A549 (cell line): ENCODE measurements around the gene MRFAP1L1. TPM values are rescaled to one million over a fixed set of nuclear protein-coding genes. Genes with fewer than 3 reads are reported as not detected.

Experiments used
- ATAC-seq, 2 experiments: fragments of 200-7000 bp in 1 of 2; fragments of >200 bp in 1 of 2; cut with Nextera tagmentation in 1 of 2; cut with Tn5 transposase in 1 of 2; 3 replicates each; pipeline versions ENCODE4 v1.8.0 to v1.9.1; 2018 to 2020; ENCODE audit warnings: mild to moderate bottlenecking in 1 of 2, moderate library complexity in 1 of 2
- CTCF ChIA-PET: fragments of 300-600 bp; sonication (Branson Sonifier 250); formaldehyde crosslinking; extraction: SDS; loops from one replicate; lab custom pipeline; 2021; ENCODE audit warnings: antibody characterized with exemption, inconsistent platforms; lab: Yijun Ruan, JAX
- POLR2A ChIA-PET: fragments of 350-600 bp; formaldehyde crosslinking; extraction: SDS; loops from one replicate; lab custom pipeline; 2021; ENCODE audit warnings: antibody characterized with exemption, inconsistent platforms; lab: Yijun Ruan, JAX
- DNase-seq, 2 experiments: peaks; one replicate each; pipeline versions ENCODE4 v3.0.0 to v3.0.0-alpha.2; 2011 to 2016; ENCODE audit warnings: low read depth in 1 of 2, low spot score in 1 of 2
- FAIRE-seq: peaks from 2 replicates; lab custom pipeline; 2011; peaks lifted over from hg19 to GRCh38; lab: Jason Lieb, UNC
- H3K27ac ChIP-seq, 2 experiments: fragments of >200 bp; sonication (Bioruptor Twin); formaldehyde crosslinking; 3 replicates each; pipeline ENCODE4 v1.5.1; 2016 to 2017
- H3K4me1 ChIP-seq: fragments of >200 bp; sonication (Bioruptor Twin); formaldehyde crosslinking; 3 replicates; pipeline ENCODE4 v1.6.1; 2016
- H3K4me2 ChIP-seq: fragments of >200 bp; sonication (Bioruptor Twin); formaldehyde crosslinking; 3 replicates; pipeline ENCODE4 v1.6.1; 2016
- H3K4me3 ChIP-seq: fragments of >200 bp; sonication (Bioruptor Twin); formaldehyde crosslinking; 3 replicates; pipeline ENCODE4 v1.5.1; 2016
- H3K9me3 ChIP-seq: fragments of >200 bp; sonication (Bioruptor Twin); formaldehyde crosslinking; 3 replicates; pipeline ENCODE4 v1.6.1; 2016
- CBX8 ChIP-seq: fragments of 200-600 bp; sonication (generic); IDR thresholded peaks from 2 replicates; pipeline ENCODE4 v1.6.1; 2016
- CEBPB ChIP-seq, 2 experiments: fragments of >200 bp in 1 of 2; sonication (Bioruptor Twin) in 1 of 2; formaldehyde crosslinking in 1 of 2; IDR thresholded peaks; 2 replicates each; pipeline ENCODE4 v1.6.1; 2012 to 2016
- CHD4 ChIP-seq: fragments of 200-600 bp; sonication (generic); IDR thresholded peaks from 2 replicates; pipeline ENCODE4 v1.6.1; 2016; ENCODE audit warnings: antibody characterized with exemption, mild to moderate bottlenecking, borderline replicate concordance
- CTCF ChIP-seq: fragments of >200 bp; sonication (Bioruptor Twin); formaldehyde crosslinking; IDR thresholded peaks from 3 replicates; pipeline ENCODE4 v1.5.1; 2016
- EHF ChIP-seq: fragments of 250-450 bp; sonication (Bioruptor Pico); IDR thresholded peaks from 2 replicates; pipeline ENCODE4 v1.5.0; 2020; ENCODE audit warnings: mild to moderate bottlenecking
- EHMT2 ChIP-seq: fragments of 200-600 bp; sonication (generic); IDR thresholded peaks from 2 replicates; pipeline ENCODE4 v1.6.1; 2016; ENCODE audit warnings: antibody characterized with exemption, low read depth, mild to moderate bottlenecking, moderate library complexity
- EP300 ChIP-seq, 2 experiments: fragments of >200 bp; sonication (Bioruptor Twin); formaldehyde crosslinking; IDR thresholded peaks; 2 replicates in 1 of 2; 3 replicates in 1 of 2; pipeline ENCODE4 v1.6.1; 2016 to 2017
- ESRRA ChIP-seq: fragments of 150-350 bp; IDR thresholded peaks from 2 replicates; pipeline ENCODE4 v1.6.1; 2014; ENCODE audit warnings: mild to moderate bottlenecking, low read length, borderline replicate concordance
- FOSB ChIP-seq: fragments of 250-450 bp; sonication (Bioruptor Pico); IDR thresholded peaks from 2 replicates; pipeline ENCODE4 v1.5.0; 2020; ENCODE audit warnings: mild to moderate bottlenecking, moderate library complexity
- FOSL2 ChIP-seq, 2 experiments: fragments of 450-650 bp in 1 of 2; fragments of >200 bp in 1 of 2; sonication (Bioruptor Twin) in 1 of 2; formaldehyde crosslinking; IDR thresholded peaks; 2 replicates each; pipeline versions ENCODE4 v1.5.0 to v1.6.1; 2016 to 2020; ENCODE audit warnings: mild to moderate bottlenecking in 1 of 2, moderate library complexity in 1 of 2
- GATA3 ChIP-seq: IDR thresholded peaks from 2 replicates; pipeline ENCODE4 v1.6.1; 2012; ENCODE audit warnings: borderline replicate concordance
- HOXA7 ChIP-seq: fragments of 250-450 bp; sonication (Bioruptor Pico); IDR thresholded peaks from 2 replicates; pipeline ENCODE4 v1.5.0; 2020; ENCODE audit warnings: mild to moderate bottlenecking, moderate library complexity
- HOXB5 ChIP-seq: fragments of 250-450 bp; sonication (Bioruptor Pico); IDR thresholded peaks from 2 replicates; pipeline ENCODE4 v1.5.0; 2020; ENCODE audit warnings: mild to moderate bottlenecking, moderate library complexity
- JUNB ChIP-seq: fragments of >200 bp; sonication (Bioruptor Twin); formaldehyde crosslinking; IDR thresholded peaks from 2 replicates; pipeline ENCODE4 v1.6.1; 2016
- KDM5A ChIP-seq: fragments of 200-600 bp; sonication (generic); IDR thresholded peaks from 2 replicates; pipeline ENCODE4 v1.6.1; 2016; ENCODE audit warnings: antibody characterized with exemption, mild to moderate bottlenecking
- MAFK ChIP-seq: fragments of 450-650 bp; IDR thresholded peaks from 2 replicates; pipeline ENCODE4 v1.6.1; 2014; ENCODE audit not compliant: partially characterized antibody
- MAZ ChIP-seq: fragments of 150-350 bp; IDR thresholded peaks from 2 replicates; pipeline ENCODE4 v1.6.1; 2014; ENCODE audit warnings: antibody characterized with exemption, low read depth, low read length, borderline replicate concordance
- MYC ChIP-seq: IDR thresholded peaks from 2 replicates; pipeline ENCODE4 v1.6.1; 2012; ENCODE audit warnings: mild to moderate bottlenecking, inconsistent platforms, low read length, improper control_type of control experiment, borderline replicate concordance
- NFE2L2 ChIP-seq: fragments of 150-350 bp; conservative IDR thresholded peaks from 2 replicates; pipeline ENCODE4 v1.6.1; 2014; ENCODE audit warnings: low read length
- NR3C1 ChIP-seq: fragments of >200 bp; sonication (Bioruptor Twin); formaldehyde crosslinking; IDR thresholded peaks from 3 replicates; pipeline ENCODE4 v1.6.1; 2017
- PHF8 ChIP-seq: fragments of 200-600 bp; sonication (generic); IDR thresholded peaks from 2 replicates; pipeline ENCODE4 v1.6.1; 2016; ENCODE audit warnings: low read depth, mild to moderate bottlenecking, antibody characterized with exemption, moderate library complexity, borderline replicate concordance
- POLR2AphosphoS2 ChIP-seq: conservative IDR thresholded peaks from 2 replicates; pipeline ENCODE4 v1.6.1; 2012; ENCODE audit warnings: low read length, improper control_type of control experiment, inconsistent platforms
- RAD21 ChIP-seq, 2 experiments: fragments of >200 bp in 1 of 2; sonication (Bioruptor Twin) in 1 of 2; formaldehyde crosslinking in 1 of 2; IDR thresholded peaks in 1 of 2; conservative IDR thresholded peaks in 1 of 2; 2 replicates in 1 of 2; 3 replicates in 1 of 2; pipeline ENCODE4 v1.6.1; 2012 to 2018; ENCODE audit warnings: inconsistent platforms in 1 of 2
- RFX5 ChIP-seq: fragments of 450-650 bp; IDR thresholded peaks from 2 replicates; pipeline ENCODE4 v1.7.1; 2014; ENCODE audit warnings: antibody characterized with exemption, mild to moderate bottlenecking, moderate library complexity
- SMC3 ChIP-seq: fragments of >200 bp; sonication (Bioruptor Twin); formaldehyde crosslinking; IDR thresholded peaks from 3 replicates; pipeline ENCODE4 v1.6.1; 2018; ENCODE audit warnings: inconsistent platforms
- SREBF2 ChIP-seq: fragments of 450-650 bp; IDR thresholded peaks from 2 replicates; pipeline ENCODE4 v1.6.1; 2014; ENCODE audit warnings: mild to moderate bottlenecking, moderate library complexity
- TP53 ChIP-seq: fragments of 250-450 bp; sonication (Bioruptor Pico); IDR thresholded peaks from 2 replicates; pipeline ENCODE4 v1.5.0; 2021; ENCODE audit warnings: mild to moderate bottlenecking, moderate library complexity
- ZFP36 ChIP-seq: fragments of 450-650 bp; IDR thresholded peaks from 2 replicates; pipeline ENCODE4 v1.6.1; 2014; ENCODE audit warnings: borderline replicate concordance; ENCODE audit not compliant: partially characterized antibody
- ZNF302 ChIP-seq: fragments of 250-450 bp; sonication (Bioruptor Pico); IDR thresholded peaks from 2 replicates; pipeline ENCODE4 v1.9.0; 2021; ENCODE audit warnings: inconsistent platforms, mild to moderate bottlenecking, moderate library complexity
- WGBS: methylation state at CpG from one replicate; pipeline ENCODE4 v1.1.6; 2017; ENCODE audit errors: missing lambda C conversion rate; 5-methylcytosine and 5-hydroxymethylcytosine counted together
- polyA plus RNA-seq, 4 experiments: library from polyadenylated mRNA; depleted of rRNA in 3 of 4; stranded (reverse); fragments of >200 nt; fragmentation: RNase III in 1 of 4; extraction: RNeasy Plus Mini Kit Qiagen cat#74134 plus additional on column Dnase treatment in 1 of 4; gene quantifications; 2 replicates in 3 of 4; 3 replicates in 1 of 4; pipeline ENCODE4 v1.2.3, GENCODE V29; 2011 to 2017
- TF ChIP-seq, protein P1 (sequence below): fragments of >200 bp; sonication (Bioruptor Twin); formaldehyde crosslinking; IDR thresholded peaks from 2 replicates; pipeline ENCODE4 v1.6.1; 2016

The MRFAP1L1 gene
- polyA plus RNA-seq, 2 of the 4 experiments (the other 2 are of a cell fraction), result 46.1 to 78.2 TPM

DNA sequence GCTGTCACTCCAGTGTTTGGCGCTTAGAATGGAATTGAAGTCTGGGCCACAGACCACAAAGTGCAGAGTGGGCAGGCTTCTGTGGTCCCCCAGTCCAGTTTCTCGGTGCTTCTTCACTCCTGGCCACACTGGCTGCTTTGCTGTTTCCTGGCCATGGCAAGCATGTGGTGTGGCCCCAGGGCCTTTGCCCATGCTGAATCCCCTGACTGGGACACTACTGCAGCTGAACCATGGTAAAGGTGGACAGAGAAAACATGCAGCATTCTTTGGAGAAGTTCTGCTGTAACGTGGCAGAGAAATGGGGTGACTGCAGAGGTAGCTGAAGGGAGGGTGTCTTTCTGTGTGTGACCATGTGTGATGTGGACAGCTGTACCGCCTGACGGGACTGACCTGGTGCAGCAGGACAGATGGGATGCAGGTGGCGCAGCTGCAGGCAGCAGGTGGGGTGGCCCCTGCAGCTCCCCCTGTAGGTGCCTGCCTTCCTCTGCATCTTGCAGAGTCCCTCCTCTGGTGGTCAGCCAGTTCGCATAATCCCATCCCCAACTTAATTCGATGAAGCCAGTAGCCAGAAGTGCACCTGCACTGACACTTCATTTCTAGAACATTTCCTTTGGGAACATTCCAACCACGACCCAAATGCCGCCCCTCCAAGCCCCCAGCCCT, 29.2 kb downstream of the MRFAP1L1 start:
- peaks cover 13% of the 10 kb centered on the region; the same call in 2 of the 3 replicates for H3K4me1 ChIP-seq
- H3K27ac ChIP-seq, result no peak overlapping the region
- ATAC-seq (peak in 1 of 2 experiments; percentile 45; a peak in 3 of 6 replicates), DNase-seq (no peak)
- WGBS, result 81% methylated on average over 8 of the region's 10 CpGs
- no peak for TF ChIP-seq GATA3
- TF ChIP-seq EP300 (IDR thresholded peaks at IDR 0.05), result no peak
- TF ChIP-seq ZFP36, result no peak
- TF ChIP-seq SREBF2, result no peak
- TF ChIP-seq CBX8, result no peak
- TF ChIP-seq HOXB5 (CRISPR knock-in tag), result no peak
- TF ChIP-seq FOSL2 (IDR thresholded peaks at IDR 0.05), result no peak
- no peak for TF ChIP-seq FOSL2 (CRISPR knock-in tag; IDR thresholded peaks at IDR 0.05)
- TF ChIP-seq RFX5, result no peak
- no peak for TF ChIP-seq MAFK
- TF ChIP-seq RAD21 (conservative IDR thresholded peaks at IDR 0.05 in 1 of 2, IDR thresholded peaks at IDR 0.05 in 1 of 2), result no peak
- TF ChIP-seq EHF (CRISPR knock-in tag), result no peak
- TF ChIP-seq NR3C1, result no peak
- TF ChIP-seq PHF8, result no peak
- no peak for TF ChIP-seq CTCF
- TF ChIP-seq CEBPB (IDR thresholded peaks at IDR 0.05), result no peak
- no peak for TF ChIP-seq POLR2AphosphoS2
- TF ChIP-seq, all 56 proteins: peak for 0
- Histone ChIP-seq H3K9me3 (no peaks in the 10 kb centered on the region), H3K4me3 (no peak overlapping the region), H3K4me2 (no peak overlapping the region)
- CTCF ChIA-PET, result interaction anchor here (0.7 to 2.5 kb wide), 7 partner anchors 8 to 350 kb away, joined by 3 to 9 read pairs (median 4); partner anchors contain the start of gene MRFAP1
- POLR2A ChIA-PET, result no interaction called here
- FAIRE-seq, result no peak

DNA sequence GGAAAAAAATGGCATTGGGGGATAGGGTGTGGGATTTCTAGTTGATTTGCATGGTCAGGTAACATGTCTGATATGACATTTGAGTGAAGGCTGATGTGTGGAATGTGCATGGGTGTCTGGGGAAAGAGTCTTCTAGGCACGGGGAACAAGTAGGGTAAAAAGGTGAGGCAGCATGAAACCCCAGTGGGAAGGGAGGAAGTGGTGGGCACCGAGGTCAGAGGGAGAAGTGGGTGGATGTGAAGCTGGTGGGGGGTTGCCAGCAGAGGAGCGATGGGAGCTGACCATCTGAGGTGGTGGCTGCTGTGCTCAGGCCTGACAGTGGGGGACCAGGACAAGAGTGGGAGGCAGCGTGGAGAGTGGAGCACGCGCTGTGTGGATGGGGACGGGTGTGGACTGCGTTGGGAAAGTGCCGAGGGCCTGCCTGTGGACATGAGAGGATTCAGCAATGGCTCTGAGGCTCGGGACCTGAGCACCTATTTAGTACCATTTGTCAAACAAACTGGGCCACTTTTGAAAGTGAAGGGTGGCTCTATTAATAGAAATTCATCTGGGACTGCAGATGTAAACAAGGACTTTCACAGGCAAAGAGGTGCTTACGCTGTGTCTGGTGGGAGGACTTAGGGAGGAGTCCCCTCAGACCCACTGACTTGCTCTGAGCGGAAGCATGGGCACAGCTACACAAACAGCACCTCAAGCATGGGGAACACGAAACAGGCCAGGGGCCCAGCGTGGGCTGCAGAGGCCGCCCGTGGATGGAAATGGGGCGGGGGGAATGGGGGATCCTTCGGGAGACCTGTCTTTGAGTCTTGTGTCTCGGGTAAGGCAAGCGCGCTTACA, 32.7 kb downstream of the MRFAP1L1 start:
- Histone ChIP-seq H3K4me2 (peak overlapping the region; percentile 99), H3K4me3 (no peak overlapping the region), H3K9me3 (no peaks in the 10 kb centered on the region), H3K27ac (no peak overlapping the region), H3K4me1 (peaks cover 20% of the 10 kb centered on the region)
- TF ChIP-seq EHMT2 (no peak), HOXA7 (CRISPR knock-in tag) (no peak), FOSB (CRISPR knock-in tag) (no peak), JUNB (no peak), KDM5A (no peak), RFX5 (no peak), SMC3 (no peak), CTCF (no peak), TP53 (CRISPR knock-in tag) (no peak), CBX8 (no peak), NFE2L2 (no peak), ZNF302 (no peak), MYC (no peak), ESRRA (no peak), CHD4 (no peak), MAZ (no peak)
- TF ChIP-seq, protein P1, sequence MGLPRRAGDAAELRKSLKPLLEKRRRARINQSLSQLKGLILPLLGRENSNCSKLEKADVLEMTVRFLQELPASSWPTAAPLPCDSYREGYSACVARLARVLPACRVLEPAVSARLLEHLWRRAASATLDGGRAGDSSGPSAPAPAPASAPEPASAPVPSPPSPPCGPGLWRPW, result no peak
- POLR2A ChIA-PET, result interaction anchor here (1.0 kb wide), 1 partner anchor 25 kb away, joined by 3 read pairs; no protein-coding TSS in a partner anchor
- CTCF ChIA-PET, result interaction anchor here (0.6 to 2.7 kb wide), 5 partner anchors 8 to 131 kb away, joined by 3 to 9 read pairs (median 5); no protein-coding TSS in a partner anchor
- no peak for FAIRE-seq
- no peak for ATAC-seq
- DNase-seq, result no peak
- WGBS, result 94% methylated on average over 21 of the region's 21 CpGs
